GM23338 (cell line): ENCODE data around the gene GPX7. TPM values are rescaled to one million over a fixed set of nuclear protein-coding genes. Genes with fewer than 3 reads are reported as not detected.

Source experiments
- ATAC-seq: fragments of 200-7000 bp; cut with Tn5 transposase; 3 replicates; pipeline ENCODE4 v1.9.1; 2020
- DNase-seq: peaks from one replicate; pipeline ENCODE4 v3.0.0-alpha.2; 2015; ENCODE audit warnings: low spot score
- H2AFZ ChIP-seq: fragments of 200-600 bp; sonication (generic); 2 replicates; pipeline ENCODE4 v1.8.0; 2016; ENCODE audit warnings: antibody characterized with exemption, mild to moderate bottlenecking, moderate library complexity
- H3F3A ChIP-seq: fragments of 200-600 bp; sonication (generic); replicated peaks from 2 replicates; pipeline ENCODE4 v1.8.0; 2017; ENCODE audit warnings: antibody characterized with exemption, mixed run types, low read depth
- H3K27ac ChIP-seq: fragments of 200-600 bp; sonication (generic); 2 replicates; pipeline ENCODE4 v1.6.1; 2016; ENCODE audit warnings: low read depth
- H3K27me3 ChIP-seq: fragments of 200-600 bp; sonication (generic); 2 replicates; pipeline ENCODE4 v1.8.0; 2016; ENCODE audit warnings: mild to moderate bottlenecking, mixed run types, moderate library complexity; ENCODE audit not compliant: insufficient read depth
- H3K36me3 ChIP-seq: fragments of 200-600 bp; sonication (generic); 2 replicates; pipeline ENCODE4 v1.8.0; 2016; ENCODE audit warnings: mild to moderate bottlenecking; ENCODE audit not compliant: insufficient read depth
- H3K4me1 ChIP-seq: fragments of 200-600 bp; sonication (generic); 2 replicates; pipeline ENCODE4 v1.8.0; 2016; ENCODE audit warnings: mild to moderate bottlenecking, moderate library complexity; ENCODE audit not compliant: insufficient read depth
- H3K4me2 ChIP-seq: fragments of 200-600 bp; sonication (generic); 2 replicates; pipeline ENCODE4 v1.7.1; 2017; ENCODE audit warnings: mixed run types
- H3K4me3 ChIP-seq: fragments of 200-600 bp; sonication (generic); 2 replicates; pipeline ENCODE4 v1.6.1; 2016; ENCODE audit warnings: mixed run types
- H3K79me2 ChIP-seq: fragments of 200-600 bp; sonication (generic); replicated peaks from 2 replicates; pipeline ENCODE4 v1.8.0; 2017; ENCODE audit warnings: mild to moderate bottlenecking; ENCODE audit not compliant: insufficient read depth
- H3K9me2 ChIP-seq: fragments of 200-600 bp; sonication (generic); 2 replicates; pipeline ENCODE4 v1.8.0; 2017; ENCODE audit not compliant: insufficient read depth
- H4K20me1 ChIP-seq: fragments of 200-600 bp; sonication (generic); replicated peaks from 2 replicates; pipeline ENCODE4 v1.8.0; 2017; ENCODE audit warnings: mild to moderate bottlenecking; ENCODE audit not compliant: insufficient read depth
- H3K27ac Mint-ChIP-seq: 2 replicates; pipeline ENCODE4 v1.8.0; 2020; ENCODE audit warnings: inconsistent platforms, mild to moderate bottlenecking, moderate library complexity, mixed read lengths
- H3K27me3 Mint-ChIP-seq: 3 replicates; pipeline ENCODE4 v1.8.0; 2022; ENCODE audit warnings: low read depth, mild to moderate bottlenecking, moderate library complexity, mixed read lengths, inconsistent platforms; ENCODE audit not compliant: insufficient read depth, poor library complexity
- H3K36me3 Mint-ChIP-seq: 3 replicates; pipeline ENCODE4 v1.8.0; 2021; ENCODE audit warnings: low read depth, mild to moderate bottlenecking, inconsistent platforms, moderate library complexity, mixed read lengths
- H3K4me1 Mint-ChIP-seq: 3 replicates; pipeline ENCODE4 v1.8.0; 2020; ENCODE audit warnings: mild to moderate bottlenecking, inconsistent platforms, mixed read lengths
- H3K4me3 Mint-ChIP-seq: 3 replicates; pipeline ENCODE4 v1.8.0; 2021; ENCODE audit warnings: moderate library complexity, mild to moderate bottlenecking, inconsistent platforms, mixed read lengths
- H3K9me3 Mint-ChIP-seq: 3 replicates; pipeline ENCODE4 v1.8.0; 2020; ENCODE audit warnings: moderate library complexity, mild to moderate bottlenecking, inconsistent platforms, mixed read lengths
- CREB1 ChIP-seq: fragments of 250-450 bp; sonication (Bioruptor Pico); IDR thresholded peaks from 2 replicates; pipeline ENCODE4 v1.5.0; 2020; ENCODE audit warnings: low read depth, mild to moderate bottlenecking, moderate library complexity
- CTCF ChIP-seq, 2 experiments: fragments of 200-600 bp in 1 of 2; sonication (generic) in 1 of 2; conservative IDR thresholded peaks; 2 replicates each; pipeline versions ENCODE4 v1.5.1 to v1.6.1; 2016 to 2017; ENCODE audit warnings: antibody characterized with exemption in 2 of 2, low read depth in 2 of 2, mild to moderate bottlenecking in 2 of 2, moderate library complexity in 1 of 2
- ETS1 ChIP-seq: IDR thresholded peaks from 2 replicates; pipeline ENCODE4 v1.6.1; 2016; ENCODE audit warnings: antibody characterized with exemption
- EZH2 ChIP-seq: fragments of 200-600 bp; sonication (generic); IDR thresholded peaks from one replicate; pipeline ENCODE4 v1.8.0; 2017; ENCODE audit warnings: antibody characterized with exemption, mild to moderate bottlenecking, low read depth; ENCODE audit not compliant: unreplicated experiment
- EZH2phosphoT487 ChIP-seq: fragments of 200-600 bp; sonication (generic); IDR thresholded peaks from one replicate; pipeline ENCODE4 v1.8.1; 2018; ENCODE audit warnings: antibody characterized with exemption; ENCODE audit not compliant: unreplicated experiment
- JUNB ChIP-seq: IDR thresholded peaks from one replicate; pipeline ENCODE4 v1.6.1; 2016; ENCODE audit warnings: antibody characterized with exemption; ENCODE audit not compliant: unreplicated experiment
- NANOG ChIP-seq: IDR thresholded peaks from 2 replicates; pipeline ENCODE4 v1.6.1; 2016; ENCODE audit warnings: antibody characterized with exemption, borderline replicate concordance
- POLR2AphosphoS5 ChIP-seq: IDR thresholded peaks from 2 replicates; pipeline ENCODE4 v1.6.1; 2016; ENCODE audit warnings: antibody characterized with exemption, low read depth
- REST ChIP-seq: IDR thresholded peaks from one replicate; pipeline ENCODE4 v1.6.1; 2018; ENCODE audit warnings: antibody characterized with exemption; ENCODE audit not compliant: unreplicated experiment
- STAT1 ChIP-seq: IDR thresholded peaks from one replicate; pipeline ENCODE4 v1.6.1; 2016; ENCODE audit warnings: antibody characterized with exemption; ENCODE audit not compliant: unreplicated experiment
- ZNF114 ChIP-seq: fragments of 250-450 bp; sonication (Bioruptor Pico); IDR thresholded peaks from 2 replicates; pipeline ENCODE4 v1.5.0; 2020; ENCODE audit warnings: mild to moderate bottlenecking, moderate library complexity
- ZNF331 ChIP-seq: fragments of 250-450 bp; sonication (Bioruptor Pico); IDR thresholded peaks from 2 replicates; pipeline ENCODE4 v1.5.0; 2020; ENCODE audit warnings: low read depth, mild to moderate bottlenecking, moderate library complexity
- ZNF462 ChIP-seq: fragments of 250-450 bp; sonication (Bioruptor Pico); IDR thresholded peaks from 2 replicates; pipeline ENCODE4 v1.5.0; 2020; ENCODE audit warnings: mild to moderate bottlenecking, moderate library complexity
- polyA plus RNA-seq: library from polyadenylated mRNA; unstranded; fragments of >200 nt; fragmentation: Nextera tagmentation; extraction: Ambion mirVana; gene quantifications from 2 replicates; pipeline ENCODE4 v1.2.1, GENCODE V29; 2016
- total RNA-seq: library from RNA; depleted of rRNA; stranded (reverse); fragments of >200 nt; shearing (Covaris generic); gene quantifications from 2 replicates; pipeline ENCODE4 v1.2.3, GENCODE V29; 2014

GPX7 gene
- total and polyA plus RNA-seq, 2 experiments from 2014 or later, result 12.8 to 20.9 TPM

- no peaks in the 10 kb centered on the region; the same call in 1 of the 3 replicates for H3K36me3 Mint-ChIP-seq
- Histone ChIP-seq H3K36me3 (no peaks in the 10 kb centered on the region; the same call in 1 of the 2 replicates), H3F3A (0 out of 2 replicates have a peak, but pooled peaks cover 4% of the 10 kb centered on the region), H3K79me2 (no peaks in the 10 kb centered on the region), H3K27me3 (peaks cover 33% of the 10 kb centered on the region), H3K9me2 (no peaks in the 10 kb centered on the region), H3K4me2 (no peak overlapping the region), H3K27ac (no peak overlapping the region), H3K4me1 (peaks cover 13% of the 10 kb centered on the region; the same call in 1 of the 2 replicates), H3K4me3 (no peak overlapping the region), H4K20me1 (no peaks in the 10 kb centered on the region), H2AFZ (no peak overlapping the region)
- no peak for DNase-seq
- H3K27ac Mint-ChIP-seq, result no peak overlapping the region
- peaks cover 10% of the 10 kb centered on the region; the same call in 2 of the 3 replicates for H3K9me3 Mint-ChIP-seq
- H3K27me3 Mint-ChIP-seq, result peaks cover 32% of the 10 kb centered on the region
- H3K4me3 Mint-ChIP-seq, result no peak overlapping the region
- peaks cover 8% of the 10 kb centered on the region for H3K4me1 Mint-ChIP-seq
- TF ChIP-seq STAT1 (no peak), ZNF114 (CRISPR knock-in tag) (no peak), ZNF331 (CRISPR knock-in tag) (no peak), EZH2phosphoT487 (no peak), ETS1 (no peak), JUNB (no peak), REST (no peak), CTCF (conservative IDR thresholded peaks at IDR 0.05; ENCODE audit: low read depth in 2 of 2) (no peak), POLR2AphosphoS5 (no peak), EZH2 (no peak), ZNF462 (no peak), CREB1 (CRISPR knock-in tag) (no peak), NANOG (no peak)
- no peak for ATAC-seq
Measured at GRCh38 chr1:52636721-52637695, 34.8 kb downstream of the GPX7 start.
